HG03575 (cell line): ENCODE data around the gene RB1.

Source experiments
- ATAC-seq: cut with Tn5 transposase; IDR thresholded peaks from one replicate; pipeline ENCODE4 v1.9.1; 2021; ENCODE audit not compliant: unreplicated experiment, insufficient number of reproducible peaks, low FRiP score; ENCODE audit errors: extremely low read depth

RB1 gene

DNA sequence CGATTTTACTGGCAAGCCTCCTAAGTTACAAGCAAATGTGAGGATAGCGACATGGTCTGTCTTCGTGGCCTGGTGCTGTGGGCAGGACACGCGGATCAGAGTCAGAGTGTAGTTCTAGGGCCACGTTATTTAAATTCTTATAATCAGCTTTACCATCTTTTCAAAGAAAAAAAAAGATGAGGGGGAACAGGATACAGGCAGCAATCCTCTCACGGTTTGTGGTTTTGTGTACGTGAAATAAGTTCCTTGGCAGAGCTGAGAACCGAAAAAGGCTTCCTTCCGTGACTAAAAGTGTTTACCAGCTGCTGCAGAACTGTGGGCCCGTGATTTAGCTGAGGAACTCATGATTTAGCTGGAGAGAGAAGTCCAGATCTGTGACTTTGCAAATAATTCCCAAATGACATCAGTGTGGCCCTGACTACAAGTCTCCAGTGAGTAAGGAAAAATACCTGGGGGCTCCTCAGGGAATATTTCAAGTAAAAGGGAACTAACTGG, 202.1 kb downstream of the RB1 start:
- ATAC-seq, result no peak

DNA sequence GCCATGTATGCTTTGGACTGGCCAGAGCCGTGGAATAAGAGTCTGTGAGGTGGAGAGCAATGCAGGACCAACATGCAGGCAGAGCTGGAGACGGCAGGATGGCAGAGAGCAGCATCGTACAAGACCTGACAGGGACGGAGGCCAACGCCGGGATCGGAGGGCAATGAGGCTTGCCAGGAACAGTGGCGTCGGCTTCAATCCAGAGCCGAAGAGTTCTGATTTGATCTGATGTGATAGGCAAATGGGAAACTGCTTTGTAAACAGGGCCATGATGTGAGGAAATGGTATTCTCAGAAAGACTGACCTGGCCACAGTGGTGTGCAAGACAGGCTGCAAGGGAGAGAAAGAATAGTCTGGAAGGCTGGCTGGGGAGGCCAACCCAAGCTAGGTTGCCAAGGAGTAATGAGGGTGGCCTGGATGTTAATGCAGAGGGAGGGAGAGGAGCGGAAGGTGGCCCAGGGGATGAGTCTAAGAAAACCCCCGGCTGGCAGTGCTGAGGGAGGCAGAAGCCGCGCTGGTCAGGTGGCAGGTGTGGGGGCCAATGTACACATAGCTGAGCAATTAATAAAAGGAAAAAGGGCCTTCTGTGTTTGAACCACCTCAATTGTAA, 202.6 kb downstream of the RB1 start:
- no peak for ATAC-seq

- no peak for ATAC-seq
Measured at GRCh38 chr13:48507021-48507420, 203.5 kb downstream of the RB1 start.

GRCh38 chr13:48508011-48508410, 204.5 kb downstream of the RB1 start:
- ATAC-seq, result no peak

DNA sequence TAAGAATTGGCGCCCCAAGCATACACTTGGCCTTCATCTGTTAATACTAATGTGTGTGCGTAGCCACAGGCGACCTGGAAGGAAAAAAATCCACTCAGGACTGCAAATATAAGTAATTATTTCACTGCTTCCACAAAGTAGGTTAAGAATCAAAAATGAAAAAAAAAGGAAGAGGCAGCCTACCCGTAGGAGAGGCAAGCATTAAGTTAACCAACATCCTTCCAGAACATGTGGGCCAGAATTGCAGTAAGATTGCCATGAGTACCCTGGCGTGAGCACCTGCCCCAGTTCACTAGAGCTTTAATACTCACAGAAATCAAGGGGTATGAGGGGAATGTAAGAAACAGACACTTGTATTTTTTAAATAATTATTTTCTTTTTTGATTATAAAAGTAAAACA, 207.1 kb downstream of the RB1 start:
- ATAC-seq, result no peak

DNA sequence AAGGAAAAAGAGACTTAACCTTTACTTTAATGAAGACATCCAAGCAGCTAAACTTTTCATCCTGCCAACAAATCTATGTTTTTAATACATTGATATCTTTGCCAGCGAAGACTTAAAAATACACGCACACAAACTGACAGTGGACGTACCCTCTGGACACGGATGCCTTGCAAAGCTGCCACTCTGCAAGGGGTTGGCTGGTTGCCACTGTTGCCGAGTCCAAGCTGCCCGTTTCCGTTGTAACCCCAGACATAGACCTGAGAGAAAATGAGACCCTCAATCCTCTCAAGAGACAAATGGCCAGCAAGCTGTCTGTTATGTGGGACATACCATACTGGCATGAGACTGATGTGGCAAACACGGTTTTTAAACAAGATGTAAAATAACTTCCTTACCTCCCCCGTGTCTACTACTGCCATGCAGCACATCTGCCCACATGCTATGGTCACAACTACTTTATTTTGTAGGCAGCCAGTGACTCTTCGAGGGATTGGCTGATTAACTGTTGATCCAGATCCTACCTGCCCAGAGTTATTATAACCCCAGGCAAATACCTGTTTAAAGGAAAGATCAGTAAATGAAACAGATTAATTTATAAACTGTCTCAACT, 208.2 kb downstream of the RB1 start:
- ATAC-seq, result no peak

- no peak for ATAC-seq
Measured at GRCh38 chr13:48514793-48515192, 211.2 kb downstream of the RB1 start.

DNA sequence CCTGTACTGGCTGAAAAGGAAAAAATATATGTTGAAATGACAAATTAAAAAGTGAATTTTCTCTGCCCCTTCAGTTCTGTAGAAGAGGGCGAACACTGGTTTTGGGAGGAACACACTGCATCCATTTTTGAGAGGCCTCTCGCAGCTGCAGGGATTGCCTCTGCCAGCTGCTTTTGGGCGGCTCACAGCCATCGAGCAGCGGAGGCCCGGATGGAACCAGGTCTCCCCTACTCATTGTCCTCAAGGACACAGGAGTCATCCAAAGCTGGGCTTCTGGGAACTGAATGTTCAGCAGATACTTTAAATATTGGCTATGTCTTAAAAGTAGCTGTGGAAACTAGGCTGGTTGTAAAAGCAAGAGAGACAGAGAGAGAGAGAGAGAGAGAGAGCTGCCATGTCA, 212.2 kb downstream of the RB1 start:
- ATAC-seq, result no peak

DNA sequence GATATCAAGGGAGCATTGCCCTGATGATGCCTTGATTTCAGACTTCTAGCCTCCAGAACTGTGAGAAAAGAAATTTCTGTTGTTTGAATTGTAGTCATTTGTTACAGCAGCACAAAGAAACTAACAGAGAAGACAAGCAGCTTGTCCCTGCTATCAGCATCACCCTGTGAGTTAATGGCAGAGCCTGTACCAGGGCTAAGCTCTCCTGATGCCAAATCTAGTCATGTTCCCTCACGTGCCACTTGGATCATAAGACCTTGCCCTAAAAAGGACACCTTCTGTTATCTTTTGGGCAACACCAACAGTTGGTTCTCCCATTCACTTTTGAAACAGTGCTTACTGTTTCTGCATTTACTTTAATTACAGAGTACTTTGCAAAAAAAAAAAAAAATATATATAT, 214.5 kb downstream of the RB1 start:
- no peak for ATAC-seq

DNA sequence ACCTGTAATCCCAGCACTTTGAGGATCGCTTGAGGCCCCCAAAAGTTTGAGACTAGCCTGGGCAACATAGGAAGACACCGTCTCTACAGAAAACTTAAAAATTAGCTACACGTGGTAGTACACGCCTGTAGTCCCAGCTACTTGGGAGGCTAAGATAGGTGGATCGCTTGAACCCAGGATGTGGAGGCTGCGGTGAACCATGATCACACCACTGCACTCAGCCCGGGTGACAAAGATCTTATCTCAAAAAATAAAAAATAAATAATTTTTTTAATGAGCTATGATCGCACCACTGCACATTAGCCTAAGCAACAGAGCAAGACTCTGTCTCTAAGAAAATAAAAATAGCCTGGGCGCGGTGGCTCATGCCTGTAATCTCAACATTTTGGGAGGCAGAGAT, 222.7 kb downstream of the RB1 start:
- ATAC-seq, result no peak

GRCh38 chr13:48527955-48528354, 224.4 kb downstream of the RB1 start:
- ATAC-seq, result no peak

GRCh38 chr13:48528720-48529119, 225.2 kb downstream of the RB1 start:
- no peak for ATAC-seq

DNA sequence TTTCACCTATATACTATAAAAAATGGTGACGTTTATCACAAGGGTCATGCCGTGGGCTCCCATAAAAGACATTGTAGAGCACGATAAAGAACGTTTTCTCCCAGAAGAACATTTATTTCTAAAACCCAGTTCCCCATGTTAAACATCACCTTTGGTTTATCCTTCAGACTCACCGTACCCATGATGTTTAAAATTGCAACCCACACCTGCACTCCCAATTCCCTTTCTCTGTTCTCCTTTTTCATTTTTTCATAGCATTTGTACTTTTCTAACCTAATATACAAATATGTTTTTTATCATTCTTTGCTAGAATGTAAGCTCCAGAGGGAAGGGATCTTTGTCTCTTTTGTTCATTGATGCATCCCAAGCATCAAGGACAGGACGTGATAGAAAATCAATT, 227.3 kb downstream of the RB1 start:
- no peak for ATAC-seq
